SH-SY5Y (cell line): ENCODE results near the gene ERMP1.

ENCODE experiments used
- GATA2 ChIP-seq: IDR thresholded peaks from 2 replicates; pipeline ENCODE4 v1.6.1; 2011; ENCODE audit warnings: mild to moderate bottlenecking, low read depth, low read length
- GATA3 ChIP-seq: IDR thresholded peaks from 2 replicates; pipeline ENCODE4 v1.6.1; 2011; ENCODE audit warnings: low read depth, mild to moderate bottlenecking, low read length, moderate library complexity

DNA sequence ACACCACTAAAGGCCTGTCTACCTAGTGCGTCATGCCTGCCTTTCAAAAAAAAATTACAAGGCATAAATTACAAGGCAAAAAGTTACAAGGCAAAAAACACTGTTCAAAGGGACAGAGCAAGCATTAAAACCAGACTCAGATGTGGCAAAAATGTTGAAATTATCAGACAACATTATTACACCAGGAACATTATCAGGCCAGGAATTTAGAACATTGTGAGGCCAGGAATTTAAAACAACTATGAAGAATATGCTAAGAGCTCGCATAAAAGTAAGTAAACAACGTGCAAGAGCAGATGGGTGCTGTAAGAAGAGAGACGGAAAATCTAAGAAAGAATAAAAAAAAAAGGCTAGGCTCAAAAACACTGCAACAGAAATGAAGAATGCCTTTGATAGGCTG lies 39.6 kb upstream of the ERMP1 start:
- TF ChIP-seq GATA3 (no peak), GATA2 (no peak)
